ENCODE results near the gene OSGEP. TPM values are rescaled to one million over a fixed set of nuclear protein-coding genes. Genes with fewer than 3 reads are reported as not detected.

OSGEP gene
- total RNA-seq, 4 donors from 2014 or later: 30.9 to 55.1 (median 53.4) TPM

DNA sequence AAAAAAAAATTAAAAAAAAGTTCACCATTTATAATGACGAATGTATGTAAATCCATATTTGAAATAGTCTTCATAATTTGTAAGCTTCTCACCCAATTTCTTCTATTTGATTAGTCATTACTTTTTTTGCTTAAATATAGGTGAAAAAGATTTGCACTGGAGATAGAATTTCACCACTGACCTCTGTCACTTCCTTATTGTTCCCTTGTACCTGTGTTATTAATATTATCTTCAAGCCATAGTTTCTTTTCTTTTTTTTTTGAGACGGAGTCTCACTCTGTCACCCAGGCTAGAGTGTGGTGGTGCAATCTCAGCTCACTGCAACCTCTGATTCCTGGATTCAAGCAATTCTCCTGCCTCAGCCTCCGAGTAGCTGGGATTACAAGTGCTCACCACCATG is 57.1 kb downstream of the OSGEP start:
- DNase-seq (ENCODE audit: low spot score) (no peak), ATAC-seq (ENCODE audit: low FRiP score) (no peak)
- no peak for TF ChIP-seq CTCF (IDR thresholded peaks at IDR 0.05)

Small RNA genes within 50 kb of the gene (small RNA-seq; reads per million reads assigned to genes)
- not detected for gene RNA5SP382

Other genes starting within 250 kb of the OSGEP start
- gene OR11H6, start 231.1 kb downstream of the OSGEP start, total RNA-seq: not detected
- not detected for gene OR11H7, start 225.8 kb downstream of the OSGEP start, total RNA-seq
- not detected for gene OR11H4, start 215.5 kb downstream of the OSGEP start, total RNA-seq
- 10 to 100 TPM in 2 of 4 donors, 1 to 10 TPM in 2; 7.4 to 12.6 (median 10.0) TPM for gene TTC5, start 148.9 kb downstream of the OSGEP start, total RNA-seq
- gene CCNB1IP1, start 121.5 kb downstream of the OSGEP start, total RNA-seq: 10 to 100 TPM; 30.8 to 49.7 (median 36.8) TPM
- gene PARP2, start 111.2 kb downstream of the OSGEP start, total RNA-seq: 10 to 100 TPM in 1 of 4 donors, 1 to 10 TPM in 3; 4.3 to 12.9 (median 7.7) TPM
- 10 to 100 TPM; 22.9 to 38.8 (median 27.8) TPM for gene TEP1, start 41.3 kb downstream of the OSGEP start, total RNA-seq
- 1 to 10 TPM in 1 of 4 donors, under 1 TPM in 3; 0.12 to 2.0 (median 0.39) TPM for gene KLHL33, start 18.6 kb downstream of the OSGEP start, total RNA-seq
- 100 to 1,000 TPM; 110 to 146 (median 131) TPM for gene APEX1, start 414 bp upstream of the OSGEP start, total RNA-seq
- 10 to 100 TPM; 20.4 to 24.4 (median 22.5) TPM for gene PIP4P1, start 6.6 kb upstream of the OSGEP start, total RNA-seq
- gene PNP, start 14.6 kb upstream of the OSGEP start, total RNA-seq: 100 to 1,000 TPM in 2 of 4 donors, 10 to 100 TPM in 2; 28.4 to 437 (median 117) TPM
- not detected for gene RNASE10, start 50.7 kb upstream of the OSGEP start, total RNA-seq
- not detected for gene RNASE9, start 106.2 kb upstream of the OSGEP start, total RNA-seq
- gene RNASE11, start 133.2 kb upstream of the OSGEP start, total RNA-seq: not detected
- not detected for gene RNASE12, start 136.6 kb upstream of the OSGEP start, total RNA-seq
- not detected for gene OR6S1, start 186.9 kb upstream of the OSGEP start, total RNA-seq
- gene RNASE4, start 229.7 kb upstream of the OSGEP start, total RNA-seq: 100 to 1,000 TPM; 115 to 280 (median 181) TPM
- 100 to 1,000 TPM in 1 of 4 donors, 10 to 100 TPM in 3; 24.4 to 114 (median 45.6) TPM for gene ANG, start 234.0 kb upstream of the OSGEP start, total RNA-seq

All from omental fat pad (tissue), 4 donors.